Measurements from ENCODE around the gene PYY.

DNA sequence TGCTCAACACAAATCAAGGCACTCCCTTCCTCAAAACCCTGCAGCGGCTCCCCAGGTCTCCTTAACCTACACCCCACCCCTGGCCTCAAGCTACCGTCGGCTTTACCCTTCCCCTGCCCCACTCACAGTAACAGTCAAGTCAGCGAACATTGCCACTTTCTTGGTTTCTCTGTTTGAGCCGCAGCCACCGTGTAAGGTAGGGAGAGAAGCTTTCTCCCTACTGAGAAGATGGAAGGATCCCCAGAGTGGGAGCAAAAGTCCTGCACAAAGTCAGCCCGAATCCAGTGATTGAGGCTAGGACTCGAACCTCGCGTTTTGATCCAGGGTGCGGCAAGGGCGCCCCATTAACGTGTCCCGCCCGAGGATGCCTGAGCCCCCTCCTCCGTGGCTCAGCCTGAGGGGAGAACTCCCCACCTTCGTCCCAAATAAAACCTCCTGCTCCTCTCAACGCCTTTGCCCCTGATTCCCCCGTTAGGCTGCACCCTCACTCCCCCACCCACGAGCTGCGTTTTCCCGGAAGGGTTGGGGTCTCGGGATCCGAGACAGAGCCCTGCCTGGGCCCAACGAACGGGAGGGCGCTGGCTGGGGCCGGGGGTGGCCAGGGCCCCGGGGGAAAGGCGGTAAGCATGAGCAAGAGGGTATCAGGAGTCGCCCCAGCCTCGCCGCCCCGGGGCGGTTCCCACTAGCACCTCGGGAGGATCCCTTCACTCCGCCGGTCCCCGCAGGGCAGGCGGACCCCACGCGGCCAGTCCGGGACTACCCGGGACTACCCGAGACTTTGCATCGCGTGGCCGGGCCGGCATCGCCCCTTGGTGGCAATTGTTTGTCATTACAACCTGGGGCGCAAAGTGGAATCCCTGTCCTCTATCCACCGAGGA is 40.8 kb upstream of the PYY start:
- TF ChIP-seq, protein P1, sequence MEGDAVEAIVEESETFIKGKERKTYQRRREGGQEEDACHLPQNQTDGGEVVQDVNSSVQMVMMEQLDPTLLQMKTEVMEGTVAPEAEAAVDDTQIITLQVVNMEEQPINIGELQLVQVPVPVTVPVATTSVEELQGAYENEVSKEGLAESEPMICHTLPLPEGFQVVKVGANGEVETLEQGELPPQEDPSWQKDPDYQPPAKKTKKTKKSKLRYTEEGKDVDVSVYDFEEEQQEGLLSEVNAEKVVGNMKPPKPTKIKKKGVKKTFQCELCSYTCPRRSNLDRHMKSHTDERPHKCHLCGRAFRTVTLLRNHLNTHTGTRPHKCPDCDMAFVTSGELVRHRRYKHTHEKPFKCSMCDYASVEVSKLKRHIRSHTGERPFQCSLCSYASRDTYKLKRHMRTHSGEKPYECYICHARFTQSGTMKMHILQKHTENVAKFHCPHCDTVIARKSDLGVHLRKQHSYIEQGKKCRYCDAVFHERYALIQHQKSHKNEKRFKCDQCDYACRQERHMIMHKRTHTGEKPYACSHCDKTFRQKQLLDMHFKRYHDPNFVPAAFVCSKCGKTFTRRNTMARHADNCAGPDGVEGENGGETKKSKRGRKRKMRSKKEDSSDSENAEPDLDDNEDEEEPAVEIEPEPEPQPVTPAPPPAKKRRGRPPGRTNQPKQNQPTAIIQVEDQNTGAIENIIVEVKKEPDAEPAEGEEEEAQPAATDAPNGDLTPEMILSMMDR (IDR thresholded peaks at IDR 0.05) = peak; percentile 86
- TF ChIP-seq EZH2phosphoT487 (IDR thresholded peaks at IDR 0.05) (no peak), EZH2 (IDR thresholded peaks at IDR 0.05) (peak; percentile 41)

Data from neural progenitor cell (in vitro differentiated cells).